ENCODE data around the gene DNAJC13.
"Not testable (repeated sequence)": the region's sequence is repeated elsewhere in the genome, so short reads cannot be mapped to it uniquely, and the experiment has no call there.

DNAJC13 gene

DNA sequence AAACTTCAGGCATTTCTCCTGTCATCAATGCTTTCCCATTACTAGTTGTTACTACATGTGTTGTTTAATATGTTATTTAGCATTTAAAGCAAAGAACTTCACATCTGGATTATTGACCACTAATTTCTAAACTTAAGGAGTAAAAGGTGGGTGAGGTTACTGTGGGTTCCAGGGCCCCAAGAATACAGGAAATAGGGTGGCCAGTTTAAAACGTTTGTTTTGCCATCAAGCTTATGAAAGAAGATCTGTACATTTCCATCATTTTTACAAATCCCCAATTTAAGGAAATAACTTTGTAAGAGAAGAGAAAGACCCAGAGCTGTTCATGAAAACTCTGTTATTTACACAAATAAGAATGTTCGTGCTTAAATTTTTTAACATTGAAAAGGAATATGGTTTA is 125.3 kb downstream of the DNAJC13 start:
- no peak for DNase-seq (ENCODE audit: low read depth in 1 of 2, low spot score in 1 of 2)

GRCh38 chr3:132543011-132543739 is 125.9 kb downstream of the DNAJC13 start:
- DNase-seq (ENCODE audit: low read depth in 1 of 2, low spot score in 1 of 2): no peak

- DNase-seq (ENCODE audit: low read depth in 1 of 2, low spot score in 1 of 2): no peak
Measured at GRCh38 chr3:132544130-132544529, 126.8 kb downstream of the DNAJC13 start.

DNA sequence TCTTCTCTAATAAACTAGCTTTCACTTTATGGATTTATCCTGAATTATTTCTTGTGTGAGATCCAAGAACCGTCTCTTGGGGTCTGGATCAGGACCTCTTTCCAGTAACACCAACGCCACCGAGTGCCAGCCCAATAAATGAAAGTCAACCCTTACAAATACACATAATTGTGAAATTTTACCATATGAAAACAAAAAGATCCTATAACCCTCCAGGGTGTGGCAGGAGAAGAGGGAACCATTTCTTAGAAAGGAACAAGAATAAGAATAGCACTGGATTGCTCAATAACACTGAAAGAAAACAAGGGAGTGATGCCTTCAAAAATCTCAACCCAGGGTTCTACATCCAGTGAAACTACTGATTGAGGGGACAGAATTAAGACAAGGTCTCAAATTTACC is 128.2 kb downstream of the DNAJC13 start:
- DNase-seq (ENCODE audit: low read depth in 1 of 2, low spot score in 1 of 2): no peak

GRCh38 chr3:132549169-132549568 is 131.9 kb downstream of the DNAJC13 start:
- DNase-seq (ENCODE audit: low read depth in 1 of 2, low spot score in 1 of 2): no peak

GRCh38 chr3:132549890-132550578 is 132.7 kb downstream of the DNAJC13 start:
- DNase-seq (ENCODE audit: low read depth in 1 of 2, low spot score in 1 of 2): no peak

- DNase-seq (ENCODE audit: low read depth in 1 of 2, low spot score in 1 of 2): no peak
Measured at GRCh38 chr3:132550579-132551305, 133.4 kb downstream of the DNAJC13 start.

DNA sequence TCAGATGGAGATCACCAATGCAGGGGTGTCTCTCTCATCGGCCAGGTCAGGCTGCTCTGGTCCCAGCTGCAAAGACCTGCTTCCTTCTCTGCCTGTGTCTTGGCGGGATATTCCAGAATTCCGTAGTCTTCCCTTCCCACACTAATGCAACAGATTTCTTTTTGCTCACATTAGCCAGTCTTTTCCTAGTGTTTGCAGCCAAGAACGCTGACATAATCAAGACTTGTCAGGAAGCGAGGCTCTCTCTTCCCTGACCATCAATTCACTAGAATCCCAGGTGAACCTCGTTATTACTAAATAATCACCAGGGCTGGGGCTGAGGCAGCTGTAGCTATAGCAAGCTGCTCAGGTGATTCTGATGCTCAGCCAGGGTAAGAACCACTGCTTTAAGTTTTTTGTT is 136.5 kb downstream of the DNAJC13 start:
- DNase-seq (ENCODE audit: low read depth in 1 of 2, low spot score in 1 of 2): no peak

DNA sequence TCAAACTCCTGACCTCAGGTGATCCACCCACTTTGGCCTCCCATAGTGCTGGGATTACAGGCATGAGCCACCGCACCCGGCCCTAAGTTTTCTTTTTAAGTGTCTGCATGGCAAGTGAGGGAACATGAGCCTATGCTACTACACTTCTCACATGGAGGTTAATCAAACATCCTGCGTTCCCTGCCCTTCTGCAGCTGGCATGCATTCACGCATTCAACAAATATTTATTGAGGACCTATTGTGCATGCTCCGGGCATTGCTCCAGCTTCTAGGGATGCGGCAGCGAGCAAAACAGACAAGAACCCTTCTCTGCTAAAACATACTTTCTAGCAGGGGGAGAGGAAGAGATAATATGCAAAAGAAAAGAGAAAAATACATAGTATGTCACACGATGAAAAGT is 137.1 kb downstream of the DNAJC13 start:
- DNase-seq (ENCODE audit: low read depth in 1 of 2, low spot score in 1 of 2): no peak

DNA sequence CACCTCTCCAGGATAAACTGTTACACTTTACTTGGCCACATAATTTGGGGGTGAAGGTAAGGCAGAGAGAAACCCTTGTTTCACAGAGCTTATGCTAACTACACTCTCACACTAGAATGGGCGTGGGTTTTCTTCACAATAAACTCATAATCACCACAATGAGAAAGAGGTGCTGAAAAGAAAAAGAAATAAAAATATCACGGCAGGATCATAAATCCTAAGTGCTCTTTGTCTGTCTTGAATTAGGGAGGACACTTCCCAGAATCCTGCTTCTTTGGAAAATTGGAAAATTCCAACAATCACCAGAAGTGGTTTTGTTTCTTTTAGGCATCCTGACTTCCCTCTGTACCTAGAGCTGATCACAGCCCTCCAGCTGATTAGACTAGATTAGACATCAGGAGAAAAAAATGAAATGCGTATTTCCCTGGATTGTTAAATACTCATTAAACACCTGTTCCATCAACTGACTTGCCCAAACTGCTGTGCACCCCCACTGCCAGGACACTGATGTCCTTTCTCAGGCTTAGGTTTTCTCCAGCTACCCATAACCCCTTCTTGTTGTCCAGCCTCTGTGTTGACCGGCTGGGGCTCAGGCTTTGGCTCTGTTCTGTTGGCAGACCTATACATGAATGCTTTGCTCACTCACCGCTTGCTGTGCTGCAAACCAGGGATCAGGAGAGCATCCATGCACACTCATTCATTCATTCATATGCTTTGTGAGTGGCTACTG is 138.2 kb downstream of the DNAJC13 start:
- DNase-seq (ENCODE audit: low read depth in 1 of 2, low spot score in 1 of 2): no peak

DNA sequence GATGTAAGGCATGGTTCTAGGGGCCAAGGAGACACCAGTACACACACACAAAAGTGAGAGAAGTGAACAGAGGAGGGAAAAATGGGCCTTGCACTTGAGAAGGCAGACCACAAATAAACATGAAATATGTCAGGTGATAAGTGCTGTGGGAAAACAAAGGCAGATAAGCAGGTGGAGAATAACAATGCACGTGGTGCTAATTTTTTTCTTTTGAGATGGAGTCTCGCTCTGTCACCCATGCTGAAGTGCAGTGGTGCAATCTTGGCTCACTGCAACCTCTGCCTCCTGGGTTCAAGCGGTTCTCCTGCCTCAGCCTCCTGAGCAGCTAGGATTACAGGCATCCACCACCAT is 138.7 kb downstream of the DNAJC13 start:
- not testable (repeated sequence) for DNase-seq (ENCODE audit: low read depth in 1 of 2, low spot score in 1 of 2)

- no peak for DNase-seq (ENCODE audit: low read depth in 1 of 2, low spot score in 1 of 2)
Measured at GRCh38 chr3:132556508-132557159, 139.3 kb downstream of the DNAJC13 start.

DNA sequence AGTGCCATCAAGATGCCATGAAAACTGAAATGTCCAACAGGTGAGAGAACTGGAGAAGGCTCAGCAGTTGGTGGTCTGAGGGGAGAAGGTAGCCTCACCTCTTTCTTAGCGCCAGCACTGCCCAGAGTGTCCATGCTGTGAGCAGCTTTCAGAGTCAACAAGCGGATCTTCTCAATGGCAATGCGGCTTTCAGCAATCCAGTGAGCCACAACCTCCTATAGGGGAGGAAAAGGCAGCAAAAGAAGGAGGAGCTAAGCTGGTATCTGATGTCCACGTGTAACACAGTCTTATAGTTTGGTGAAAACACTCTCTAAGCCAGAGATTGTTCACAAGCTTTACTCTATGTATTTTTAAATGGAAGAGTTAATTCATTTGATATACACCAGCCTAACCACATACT is 143.7 kb downstream of the DNAJC13 start:
- DNase-seq (ENCODE audit: low read depth in 1 of 2, low spot score in 1 of 2): no peak

DNA sequence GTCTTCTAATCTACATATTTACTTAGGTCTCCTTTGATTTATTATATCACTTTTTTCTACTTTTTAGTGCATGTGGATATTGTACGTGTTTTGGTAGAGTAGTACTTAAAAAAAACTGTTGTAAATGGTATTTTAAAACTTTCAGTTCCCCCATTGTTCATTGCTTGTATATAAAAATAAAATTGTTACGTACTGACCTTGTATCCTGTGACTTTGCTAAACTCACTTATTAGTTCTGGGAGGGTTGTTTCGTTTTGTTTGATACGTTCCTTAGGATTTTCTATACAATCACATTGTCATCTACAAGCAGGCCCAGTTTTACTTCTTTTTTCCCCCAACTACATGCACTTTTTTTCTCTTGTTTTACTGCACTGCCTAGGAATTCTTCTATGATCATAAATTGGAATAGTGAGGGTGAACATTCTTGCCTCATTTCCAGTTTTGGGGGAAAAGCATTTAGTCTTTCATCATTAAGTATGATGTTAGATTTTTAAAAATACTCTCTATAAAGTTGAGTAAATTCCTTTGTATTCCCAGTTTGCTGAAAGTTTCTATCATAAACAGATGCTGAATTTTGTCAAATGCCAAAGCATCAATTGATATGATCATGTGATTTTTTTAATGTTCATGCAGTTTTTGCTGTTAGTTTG is 146.2 kb downstream of the DNAJC13 start:
- DNase-seq (ENCODE audit: low read depth in 1 of 2, low spot score in 1 of 2): no peak

DNA sequence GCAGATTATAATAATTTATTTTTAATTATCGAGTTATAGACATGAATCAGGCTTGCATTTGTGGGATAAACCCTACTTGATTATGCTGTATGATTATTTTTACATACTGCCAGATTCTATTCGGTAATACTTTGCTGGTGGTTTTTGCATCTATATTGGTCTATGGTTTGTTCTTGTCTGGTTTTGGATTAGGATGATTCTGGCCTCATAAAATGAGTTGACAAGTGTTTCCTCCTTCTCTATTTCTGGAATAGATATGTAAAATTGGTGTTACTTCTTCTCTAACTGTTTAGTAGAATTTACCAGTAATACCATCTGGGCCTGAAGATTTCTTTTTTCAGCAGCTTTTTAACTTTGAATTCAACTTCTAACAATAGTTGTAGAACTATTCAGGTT is 146.8 kb downstream of the DNAJC13 start:
- no peak for DNase-seq (ENCODE audit: low read depth in 1 of 2, low spot score in 1 of 2)

GRCh38 chr3:132568422-132568821 is 151.1 kb downstream of the DNAJC13 start:
- DNase-seq (ENCODE audit: low read depth in 1 of 2, low spot score in 1 of 2): no peak

DNA sequence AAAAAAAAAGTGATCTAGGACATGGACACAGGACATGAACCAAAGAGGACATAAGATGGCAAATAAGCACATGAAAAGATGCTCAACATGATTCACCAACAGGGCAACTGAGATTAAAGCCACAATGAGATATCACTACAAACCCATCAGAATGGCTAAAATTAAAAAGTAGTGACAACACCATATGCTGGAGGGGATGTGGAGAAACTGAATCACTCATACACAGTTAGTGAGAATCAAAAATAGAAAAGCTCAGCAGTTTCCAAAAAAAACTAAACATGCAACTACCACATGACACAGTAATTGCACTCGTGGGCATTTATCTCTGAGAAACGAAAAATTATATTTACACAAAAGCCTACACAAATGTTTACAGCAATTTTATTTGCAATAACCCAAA is 151.9 kb downstream of the DNAJC13 start:
- no peak for DNase-seq (ENCODE audit: low read depth in 1 of 2, low spot score in 1 of 2)

DNA sequence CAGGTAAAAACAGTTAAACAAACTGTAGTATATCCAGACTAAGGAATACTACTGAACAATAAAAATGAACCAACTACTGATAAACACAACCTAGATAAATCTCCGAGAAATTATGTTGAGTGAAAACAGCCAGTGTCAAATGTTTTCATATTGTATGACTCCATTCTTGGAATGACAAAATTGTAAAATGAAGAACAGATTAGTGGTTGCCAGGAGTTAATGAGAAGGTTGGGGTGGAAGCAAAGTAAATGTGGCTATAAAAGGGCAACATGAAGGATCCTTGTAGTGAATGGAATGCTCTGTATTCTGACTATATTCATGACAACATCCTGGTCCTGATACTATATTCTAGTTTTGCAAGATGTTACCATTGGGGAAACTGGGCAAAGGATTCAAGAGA is 152.3 kb downstream of the DNAJC13 start:
- no peak for DNase-seq (ENCODE audit: low read depth in 1 of 2, low spot score in 1 of 2)

DNA sequence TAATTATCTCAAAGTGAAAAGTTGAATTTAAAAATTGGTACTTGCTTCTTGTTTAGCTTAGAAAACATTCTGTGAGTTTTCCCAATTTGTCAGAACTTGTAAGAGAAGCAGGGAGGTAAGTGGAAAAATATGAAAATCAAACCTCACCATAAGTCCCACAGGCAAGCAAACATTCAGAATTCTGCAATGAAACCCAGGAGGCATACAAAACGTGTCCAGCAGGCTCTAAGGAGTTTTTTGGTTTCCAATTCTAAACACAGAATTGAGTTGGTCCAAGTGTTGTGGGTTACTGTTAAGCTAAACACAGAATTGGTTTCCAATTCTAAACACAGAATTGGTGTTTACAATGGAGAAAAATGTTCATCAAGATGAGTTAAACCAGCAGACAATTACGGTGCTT is 152.7 kb downstream of the DNAJC13 start:
- no peak for DNase-seq (ENCODE audit: low read depth in 1 of 2, low spot score in 1 of 2)

DNA sequence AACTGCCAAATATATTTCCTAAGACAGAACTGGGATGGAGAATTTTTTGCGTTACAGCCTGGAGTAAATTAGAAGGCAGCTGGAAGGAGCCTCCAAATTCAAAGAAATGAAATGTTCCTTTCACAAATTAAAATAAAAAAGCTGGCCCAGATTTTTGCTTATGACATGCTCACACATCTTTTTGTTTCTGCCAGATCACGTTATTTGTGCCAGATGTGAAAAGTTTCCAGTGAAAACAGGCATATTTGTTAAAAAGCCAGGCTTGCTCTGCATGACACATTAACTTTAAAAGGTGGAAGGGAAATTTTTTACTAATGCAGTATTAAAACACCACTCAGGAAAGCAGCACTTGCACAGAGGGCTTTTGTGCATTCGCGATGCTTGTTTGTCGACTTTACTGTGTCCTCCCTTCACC is 156.5 kb downstream of the DNAJC13 start:
- no peak for DNase-seq (ENCODE audit: low read depth in 1 of 2, low spot score in 1 of 2)

- DNase-seq (ENCODE audit: low read depth in 1 of 2, low spot score in 1 of 2): no peak
Measured at GRCh38 chr3:132587401-132587800, 170.1 kb downstream of the DNAJC13 start.
